Measurements from ENCODE around the gene ATL2. TPM values are rescaled to one million over a fixed set of nuclear protein-coding genes. Genes with fewer than 3 reads are reported as not detected.
"Not testable (repeated sequence)": the region's sequence is repeated elsewhere in the genome, so short reads cannot be mapped to it uniquely, and the experiment has no call there.

ATL2 gene
- total and polyA plus RNA-seq, 2 experiments from 2014 or later = 28.0 to 72.4 TPM

DNA sequence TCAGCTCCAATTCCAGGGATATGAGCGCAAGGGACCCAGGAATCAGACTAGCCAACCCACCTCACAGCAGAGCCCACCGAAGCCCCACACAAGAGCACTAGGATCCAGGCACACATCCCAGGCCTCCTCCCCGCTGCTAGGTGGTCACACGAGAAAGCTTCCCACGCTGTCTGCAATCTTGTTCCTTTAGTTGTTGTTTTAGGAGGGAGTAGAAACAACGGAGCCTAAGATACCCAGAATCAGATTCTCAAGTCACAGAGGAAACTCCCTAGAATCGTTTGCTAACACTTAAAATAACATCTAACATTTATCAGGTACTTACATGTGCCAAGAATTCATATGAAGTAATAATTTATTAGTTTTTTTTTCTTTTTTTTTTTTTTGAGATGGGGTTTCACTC is 9.7 kb upstream of the ATL2 start:
- TF ChIP-seq EZH2 (IDR thresholded peaks at IDR 0.05; ENCODE audit: borderline replicate concordance) (no peak), CTCF (IDR thresholded peaks at IDR 0.05; ENCODE audit: poor library complexity) (no peak), EZH2phosphoT487 (IDR thresholded peaks at IDR 0.05; ENCODE audit: low read depth, severe bottlenecking, unreplicated experiment) (no peak)
- no peaks in the 10 kb centered on the region for H3K9me2 ChIP-seq (replicated peaks; ENCODE audit: insufficient read depth)
- H3K4me3 ChIP-seq = no peak overlapping the region
- H3K4me1 ChIP-seq (ENCODE audit: insufficient read depth) = peaks cover 12% of the 10 kb centered on the region
- DNase-seq (ENCODE audit: low spot score) = no peak
- H3K79me2 ChIP-seq = no peaks in the 10 kb centered on the region
- no peak overlapping the region for H2AFZ ChIP-seq
- WGBS (ENCODE audit: low lambda C conversion rate, missing lambda C conversion rate) = 85% methylated on average over 7 of the region's 7 CpGs
- H3K27me3 ChIP-seq = no peaks in the 10 kb centered on the region
- no peaks in the 10 kb centered on the region for H3K36me3 ChIP-seq (replicated peaks; ENCODE audit: insufficient read depth, low read depth)
- H4K20me1 ChIP-seq (ENCODE audit: insufficient read depth, poor library complexity, severe bottlenecking) = no peaks in the 10 kb centered on the region
- H3K27ac ChIP-seq = no peak overlapping the region
- H3K9me3 ChIP-seq (ENCODE audit: low read depth) = no peaks in the 10 kb centered on the region
- no peak overlapping the region for H3K4me2 ChIP-seq

DNA sequence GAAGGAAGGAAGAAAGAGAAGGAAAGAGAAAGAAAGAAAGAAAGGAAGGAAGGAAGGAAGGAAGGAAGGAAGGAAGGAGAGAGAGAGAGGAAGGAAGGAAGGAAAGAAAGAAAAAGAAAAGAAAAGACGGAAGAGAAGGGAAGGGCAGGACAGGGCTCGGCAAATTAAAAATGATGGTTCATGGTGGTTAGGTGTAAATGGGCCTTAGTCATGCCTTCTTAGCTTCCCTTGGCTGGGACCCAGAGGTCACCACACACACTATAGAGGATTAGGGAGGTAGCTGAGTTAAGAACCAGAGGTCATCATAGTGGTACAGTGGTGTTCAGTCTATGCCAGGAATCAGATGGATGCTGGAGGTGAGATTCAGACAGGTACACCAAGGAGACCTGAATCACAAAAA is 9.3 kb upstream of the ATL2 start:
- Histone ChIP-seq H2AFZ (no peak overlapping the region), H3K27ac (no peak overlapping the region), H4K20me1 (ENCODE audit: insufficient read depth, poor library complexity, severe bottlenecking) (no peaks in the 10 kb centered on the region), H3K9me3 (ENCODE audit: low read depth) (no peaks in the 10 kb centered on the region), H3K4me2 (no peak overlapping the region), H3K36me3 (replicated peaks; ENCODE audit: insufficient read depth, low read depth) (no peaks in the 10 kb centered on the region), H3K9me2 (replicated peaks; ENCODE audit: insufficient read depth) (no peaks in the 10 kb centered on the region), H3K4me3 (no peak overlapping the region), H3K4me1 (ENCODE audit: insufficient read depth) (peaks cover 12% of the 10 kb centered on the region), H3K79me2 (no peaks in the 10 kb centered on the region), H3K27me3 (no peaks in the 10 kb centered on the region)
- TF ChIP-seq EZH2 (IDR thresholded peaks at IDR 0.05; ENCODE audit: borderline replicate concordance) (no peak), CTCF (IDR thresholded peaks at IDR 0.05; ENCODE audit: poor library complexity) (no peak), EZH2phosphoT487 (IDR thresholded peaks at IDR 0.05; ENCODE audit: low read depth, severe bottlenecking, unreplicated experiment) (no peak)
- WGBS (ENCODE audit: low lambda C conversion rate, missing lambda C conversion rate) = 94% methylated on average over 2 of the region's 2 CpGs
- DNase-seq (ENCODE audit: low spot score) = no peak

DNA sequence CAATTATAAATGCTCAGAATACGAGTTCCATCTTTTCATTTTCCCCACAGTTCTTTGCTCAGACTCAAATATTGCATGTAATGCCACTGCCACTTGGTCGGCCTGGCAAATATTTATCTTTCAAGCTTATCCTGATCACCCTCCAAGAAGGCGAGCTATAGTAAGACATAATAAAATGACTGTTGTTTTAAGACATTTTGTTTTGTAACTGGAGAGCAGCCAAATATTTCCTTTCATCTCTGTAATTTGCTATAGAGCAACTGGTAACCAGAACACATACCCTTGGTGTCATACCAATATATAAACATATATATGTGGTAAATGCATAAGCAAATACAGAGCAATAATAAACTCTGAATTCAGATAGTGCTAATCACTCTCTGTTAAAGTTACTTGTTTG is 7.3 kb upstream of the ATL2 start:
- WGBS (ENCODE audit: low lambda C conversion rate, missing lambda C conversion rate) = 28% methylated on average over 3 of the region's 3 CpGs
- no peak overlapping the region for H2AFZ ChIP-seq
- no peaks in the 10 kb centered on the region for H3K79me2 ChIP-seq
- no peak overlapping the region for H3K4me2 ChIP-seq
- no peaks in the 10 kb centered on the region for H3K27me3 ChIP-seq
- no peaks in the 10 kb centered on the region for H4K20me1 ChIP-seq (ENCODE audit: insufficient read depth, poor library complexity, severe bottlenecking)
- no peaks in the 10 kb centered on the region for H3K9me3 ChIP-seq (ENCODE audit: low read depth)
- H3K9me2 ChIP-seq (replicated peaks; ENCODE audit: insufficient read depth) = no peaks in the 10 kb centered on the region
- no peak for DNase-seq (ENCODE audit: low spot score)
- no peak overlapping the region for H3K4me3 ChIP-seq
- H3K36me3 ChIP-seq (replicated peaks; ENCODE audit: insufficient read depth, low read depth) = no peaks in the 10 kb centered on the region
- TF ChIP-seq EZH2 (IDR thresholded peaks at IDR 0.05; ENCODE audit: borderline replicate concordance) (no peak), EZH2phosphoT487 (IDR thresholded peaks at IDR 0.05; ENCODE audit: low read depth, severe bottlenecking, unreplicated experiment) (no peak), CTCF (IDR thresholded peaks at IDR 0.05; ENCODE audit: poor library complexity) (no peak)
- no peak overlapping the region for H3K27ac ChIP-seq
- H3K4me1 ChIP-seq (ENCODE audit: insufficient read depth) = peaks cover 12% of the 10 kb centered on the region

GRCh38 chr2:38383741-38384140 is 6.7 kb upstream of the ATL2 start:
- H3K4me3 ChIP-seq; H3K27me3 ChIP-seq; H3K79me2 ChIP-seq; H3K9me2 ChIP-seq (replicated peaks; ENCODE audit: insufficient read depth); DNase-seq (ENCODE audit: low spot score); H3K36me3 ChIP-seq (replicated peaks; ENCODE audit: insufficient read depth, low read depth); H2AFZ ChIP-seq; H4K20me1 ChIP-seq (ENCODE audit: insufficient read depth, poor library complexity, severe bottlenecking); H3K9me3 ChIP-seq (ENCODE audit: low read depth): not testable (repeated sequence)
- peak overlapping the region; percentile 25 for H3K27ac ChIP-seq
- peak overlapping the region; percentile 45 for H3K4me2 ChIP-seq
- WGBS (ENCODE audit: low lambda C conversion rate, missing lambda C conversion rate) = 62% methylated on average over 6 of the region's 6 CpGs
- peaks cover 12% of the 10 kb centered on the region for H3K4me1 ChIP-seq (ENCODE audit: insufficient read depth)

Measured in hepatocyte (in vitro differentiated cells).